Endothelial cell of umbilical vein (primary cell): ENCODE data around the gene KCNJ6. TPM values are rescaled to one million over a fixed set of nuclear protein-coding genes. Genes with fewer than 3 reads are reported as not detected.

Source experiments
- BruUV-seq: library from RNA; stranded (reverse); fragments of 400-500 nt; replicated peaks from 2 replicates; lab custom pipeline; 2021; lab: Mats Ljungman, UMichigan
- CTCF ChIA-PET: fragments of 300-600, 350-600 bp; sonication (Branson Sonifier 250); formaldehyde crosslinking; loops from one replicate; lab custom pipeline; 2021; ENCODE audit warnings: antibody characterized with exemption, inconsistent platforms; lab: Charles Lee
- POLR2A ChIA-PET: fragments of 300-600, 350-600 bp; sonication (Branson Sonifier 250); formaldehyde crosslinking; loops from one replicate; lab custom pipeline; 2021; ENCODE audit warnings: antibody characterized with exemption, inconsistent platforms; lab: Charles Lee
- DNase-seq: peaks from one replicate; pipeline ENCODE4 v3.0.0-alpha.2; 2011; ENCODE audit warnings: low read depth, low spot score
- FAIRE-seq: peaks from 2 replicates; lab custom pipeline; 2011; peaks lifted over from hg19 to GRCh38; lab: Jason Lieb, UNC
- H2AFZ ChIP-seq: 2 replicates; pipeline ENCODE4 v1.6.0; 2012; ENCODE audit warnings: low read depth, low read length, control low read depth, inconsistent platforms
- H3K27ac ChIP-seq: 2 replicates; pipeline ENCODE4 v1.5.1; 2011; ENCODE audit warnings: low read depth, mild to moderate bottlenecking, control low read depth, low read length, moderate library complexity; ENCODE audit not compliant: insufficient read depth
- H3K27me3 ChIP-seq, 2 experiments: 2 replicates each; pipeline versions ENCODE4 v1.6.0 to v1.6.1; 2011; ENCODE audit warnings: low read length in 2 of 2, mixed read lengths in 1 of 2; ENCODE audit not compliant: control insufficient read depth in 2 of 2, insufficient read depth in 2 of 2
- H3K36me3 ChIP-seq, 2 experiments: 2 replicates in 1 of 2; 3 replicates in 1 of 2; pipeline ENCODE4 v1.5.1; 2011; ENCODE audit warnings: low read length in 2 of 2, mild to moderate bottlenecking in 1 of 2, moderate library complexity in 1 of 2; ENCODE audit not compliant: control insufficient read depth in 2 of 2, insufficient read depth in 2 of 2; ENCODE audit errors: extremely low read depth in 1 of 2
- H3K4me1 ChIP-seq: 3 replicates; pipeline ENCODE4 v1.5.1; 2011; ENCODE audit warnings: mild to moderate bottlenecking, low read length; ENCODE audit not compliant: control insufficient read depth, insufficient read depth; ENCODE audit errors: extremely low read depth
- H3K4me2 ChIP-seq: 2 replicates; pipeline ENCODE4 v1.6.1; 2011; ENCODE audit warnings: low read length, control low read depth, mixed read lengths; ENCODE audit not compliant: insufficient read depth
- H3K4me3 ChIP-seq, 3 experiments: fragments of 200-600 bp in 1 of 3; sonication (generic), shearing (Covaris generic) in 1 of 3; replicated peaks in 1 of 3; 2 replicates each; pipeline ENCODE4 v1.5.1; 2011 to 2016; ENCODE audit warnings: control low read depth in 3 of 3, low read length in 3 of 3, mild to moderate bottlenecking in 2 of 3, inconsistent platforms in 1 of 3, low read depth in 1 of 3, moderate library complexity in 1 of 3; ENCODE audit not compliant: insufficient read depth in 1 of 3
- H3K79me2 ChIP-seq: 2 replicates; pipeline ENCODE4 v1.6.0; 2012; ENCODE audit warnings: low read length, inconsistent platforms; ENCODE audit not compliant: control insufficient read depth, insufficient read depth
- H3K9ac ChIP-seq: replicated peaks from 2 replicates; pipeline ENCODE3; 2011; ENCODE audit warnings: low read length, control low read depth; ENCODE audit not compliant: insufficient read depth; ENCODE audit errors: extremely low read depth
- H3K9me1 ChIP-seq: replicated peaks from 3 replicates; pipeline ENCODE4 v1.6.0; 2011; ENCODE audit warnings: mild to moderate bottlenecking, low read length; ENCODE audit not compliant: control insufficient read depth, insufficient read depth; ENCODE audit errors: extremely low read depth
- H3K9me3 ChIP-seq: replicated peaks from 2 replicates; pipeline ENCODE4 v1.5.1; 2012; ENCODE audit warnings: low read length, inconsistent platforms; ENCODE audit not compliant: control insufficient read depth, insufficient read depth
- H4K20me1 ChIP-seq: replicated peaks from 2 replicates; pipeline ENCODE3; 2011; ENCODE audit warnings: mild to moderate bottlenecking, low read length; ENCODE audit not compliant: control insufficient read depth, insufficient read depth; ENCODE audit errors: extremely low read depth
- EZH2 ChIP-seq: IDR thresholded peaks from 2 replicates; pipeline ENCODE4 v1.6.1; 2012; ENCODE audit warnings: borderline replicate concordance, low read depth, mild to moderate bottlenecking, moderate library complexity, low read length, inconsistent platforms; ENCODE audit not compliant: severe bottlenecking
- FOS ChIP-seq: IDR thresholded peaks from 2 replicates; pipeline ENCODE4 v1.6.1; 2011; ENCODE audit warnings: mild to moderate bottlenecking, low read length, moderate library complexity, borderline replicate concordance; ENCODE audit not compliant: insufficient read depth
- GATA2 ChIP-seq: IDR thresholded peaks from 2 replicates; pipeline ENCODE4 v1.7.0; 2011; ENCODE audit warnings: low read depth, mild to moderate bottlenecking, moderate library complexity, mixed read lengths, low read length; ENCODE audit not compliant: insufficient read length, insufficient read depth
- JUN ChIP-seq: IDR thresholded peaks from 2 replicates; pipeline ENCODE4 v1.6.1; 2011; ENCODE audit warnings: borderline replicate concordance, low read depth; ENCODE audit not compliant: insufficient read length, insufficient read depth
- MYC ChIP-seq: IDR thresholded peaks from one replicate; pipeline ENCODE4 v1.6.1; 2011; ENCODE audit warnings: mild to moderate bottlenecking, low read depth, low read length
- POLR2A ChIP-seq: IDR thresholded peaks from 2 replicates; pipeline ENCODE4 v1.6.1; 2012; ENCODE audit warnings: low read depth, mild to moderate bottlenecking, control low read depth, low read length
- POLR2AphosphoS5 ChIP-seq: IDR thresholded peaks from 2 replicates; pipeline ENCODE4 v1.6.1; 2012; ENCODE audit warnings: low read depth, mild to moderate bottlenecking, control low read depth, low read length, moderate library complexity; ENCODE audit not compliant: insufficient read depth
- dilution Hi-C: fragments of 300-500 bp; cut with MboI; formaldehyde crosslinking; loops from one replicate; pipeline ENCODE4 v1.15.0; 2019; ENCODE audit warnings: low sequenced_read_pairs; ENCODE audit not compliant: extremely low pct_ligation_motif_present
- intact Hi-C: fragments of 100-400 bp; cut with micrococcal nuclease; formaldehyde crosslinking; loops from one replicate; pipeline ENCODE4 v1.10.0; 2022
- polyA plus RNA-seq, 4 experiments: library from polyadenylated mRNA; depleted of rRNA in 3 of 4; stranded (reverse) in 3 of 4; unstranded in 1 of 4; fragments of >200 nt; gene quantifications; 2 replicates each; pipeline versions ENCODE4 v1.2.1 to v1.2.3, GENCODE V29; 2011 to 2012; ENCODE audit warnings: missing spikeins in 1 of 4
- total RNA-seq: library from RNA; stranded (reverse); gene quantifications from 2 replicates; pipeline ENCODE4 v1.2.3, GENCODE V29; 2021
- TF ChIP-seq, protein P1 (sequence below), 2 donors: IDR thresholded peaks; 1 replicate in 1 of 2; 2 replicates in 1 of 2; pipeline ENCODE4 v1.5.1; 2011; ENCODE audit warnings: low read length in 2 of 2, mild to moderate bottlenecking in 2 of 2, moderate library complexity in 2 of 2, control low read depth in 1 of 2, inconsistent platforms in 1 of 2, low read depth in 1 of 2; ENCODE audit not compliant: insufficient read depth in 1 of 2; ENCODE audit errors: extremely low read depth in 1 of 2
- TF ChIP-seq, protein P2 (sequence below): IDR thresholded peaks from 2 replicates; pipeline ENCODE4 v1.6.1; 2011; ENCODE audit not compliant: insufficient read depth, insufficient read length

Gene KCNJ6
- total and polyA plus RNA-seq, 2 donors (not counting 3 experiments of a cell fraction or from before 2014, with no cell fraction given) = not detected

- H3K27me3 ChIP-seq = no peaks in the 10 kb centered on the region
- intact Hi-C loops = no loop called here
- no peak overlapping the region for H3K4me3 ChIP-seq
- TF ChIP-seq POLR2AphosphoS5 = no peak
- no peak for TF ChIP-seq JUN
- TF ChIP-seq FOS = no peak
- TF ChIP-seq GATA2 = no peak
- TF ChIP-seq, protein P1, sequence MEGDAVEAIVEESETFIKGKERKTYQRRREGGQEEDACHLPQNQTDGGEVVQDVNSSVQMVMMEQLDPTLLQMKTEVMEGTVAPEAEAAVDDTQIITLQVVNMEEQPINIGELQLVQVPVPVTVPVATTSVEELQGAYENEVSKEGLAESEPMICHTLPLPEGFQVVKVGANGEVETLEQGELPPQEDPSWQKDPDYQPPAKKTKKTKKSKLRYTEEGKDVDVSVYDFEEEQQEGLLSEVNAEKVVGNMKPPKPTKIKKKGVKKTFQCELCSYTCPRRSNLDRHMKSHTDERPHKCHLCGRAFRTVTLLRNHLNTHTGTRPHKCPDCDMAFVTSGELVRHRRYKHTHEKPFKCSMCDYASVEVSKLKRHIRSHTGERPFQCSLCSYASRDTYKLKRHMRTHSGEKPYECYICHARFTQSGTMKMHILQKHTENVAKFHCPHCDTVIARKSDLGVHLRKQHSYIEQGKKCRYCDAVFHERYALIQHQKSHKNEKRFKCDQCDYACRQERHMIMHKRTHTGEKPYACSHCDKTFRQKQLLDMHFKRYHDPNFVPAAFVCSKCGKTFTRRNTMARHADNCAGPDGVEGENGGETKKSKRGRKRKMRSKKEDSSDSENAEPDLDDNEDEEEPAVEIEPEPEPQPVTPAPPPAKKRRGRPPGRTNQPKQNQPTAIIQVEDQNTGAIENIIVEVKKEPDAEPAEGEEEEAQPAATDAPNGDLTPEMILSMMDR (IDR thresholded peaks at IDR 0.05; ENCODE audit: extremely low read depth in 1 of 2, insufficient read depth in 1 of 2, low read depth in 1 of 2, low read length in 2 of 2) = no peak
- no peak for TF ChIP-seq MYC
- TF ChIP-seq, protein P2, sequence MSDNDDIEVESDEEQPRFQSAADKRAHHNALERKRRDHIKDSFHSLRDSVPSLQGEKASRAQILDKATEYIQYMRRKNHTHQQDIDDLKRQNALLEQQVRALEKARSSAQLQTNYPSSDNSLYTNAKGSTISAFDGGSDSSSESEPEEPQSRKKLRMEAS = no peak
- no peak for TF ChIP-seq EZH2
- TF ChIP-seq POLR2A = no peak
- no peaks in the 10 kb centered on the region for H4K20me1 ChIP-seq
- H3K27ac ChIP-seq = no peak overlapping the region
- H3K4me1 ChIP-seq = peaks cover 10% of the 10 kb centered on the region
- ChIA-PET CTCF (interaction anchor here (1.4 kb wide), 1 partner anchor 47 kb away, joined by 3 read pairs; no protein-coding TSS in a partner anchor), POLR2A (no interaction called here)
- no TSS peak for BruUV-seq
- H3K79me2 ChIP-seq = no peaks in the 10 kb centered on the region
- no peak for DNase-seq
- no peaks in the 10 kb centered on the region for H3K36me3 ChIP-seq
- no peaks in the 10 kb centered on the region for H3K9me1 ChIP-seq
- H3K9me3 ChIP-seq = no peaks in the 10 kb centered on the region
- no peak overlapping the region for H3K9ac ChIP-seq
- no peak for FAIRE-seq
- dilution Hi-C loops = no loop called here
- no peak overlapping the region for H3K4me2 ChIP-seq
- H2AFZ ChIP-seq = no peak overlapping the region
Measured at GRCh38 chr21:37653201-37653600, 263.1 kb downstream of the KCNJ6 start.
